ENCODE measurements around the gene PPT2.

DNA sequence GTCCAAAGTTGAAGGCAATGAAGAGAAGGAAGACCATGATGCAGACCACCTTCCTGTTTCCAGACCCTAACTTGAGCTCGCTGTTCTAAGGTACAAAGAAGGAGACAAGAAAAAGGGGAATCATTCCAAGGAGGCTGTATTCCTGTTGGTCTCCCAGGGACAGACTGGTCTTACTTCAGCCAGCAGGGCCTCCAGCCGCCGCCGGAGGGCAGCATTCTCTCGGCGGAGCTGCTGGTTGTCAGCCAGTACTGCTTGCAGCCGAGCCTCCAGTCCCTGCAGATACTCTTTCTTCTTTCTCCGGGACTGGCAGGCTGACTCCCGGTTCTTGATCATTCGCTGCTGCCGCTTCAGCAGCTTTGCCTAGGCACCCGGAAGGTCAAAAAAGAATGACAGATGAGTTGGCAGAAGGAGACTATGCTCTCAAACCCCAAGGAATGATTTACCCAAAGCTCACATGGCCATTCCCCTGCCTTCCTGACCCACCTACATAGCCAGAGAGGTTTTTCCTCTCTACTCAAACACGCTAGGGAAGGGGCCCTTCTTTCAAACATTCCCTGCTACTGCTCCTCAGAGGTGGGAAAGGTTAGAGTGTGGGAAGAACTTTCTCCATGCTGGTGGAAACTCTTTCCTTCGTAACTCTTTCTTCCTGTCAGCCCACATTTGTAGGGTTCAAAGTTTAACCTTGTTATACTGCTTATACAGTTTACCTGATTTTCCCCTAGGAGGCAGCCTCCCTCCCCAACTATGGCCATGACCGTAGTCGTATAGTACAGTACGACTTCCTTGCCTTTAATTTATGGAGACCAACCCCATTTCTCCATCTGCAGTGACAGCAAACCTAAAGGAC, 34.9 kb upstream of the PPT2 start:
- TF ChIP-seq, protein P1, sequence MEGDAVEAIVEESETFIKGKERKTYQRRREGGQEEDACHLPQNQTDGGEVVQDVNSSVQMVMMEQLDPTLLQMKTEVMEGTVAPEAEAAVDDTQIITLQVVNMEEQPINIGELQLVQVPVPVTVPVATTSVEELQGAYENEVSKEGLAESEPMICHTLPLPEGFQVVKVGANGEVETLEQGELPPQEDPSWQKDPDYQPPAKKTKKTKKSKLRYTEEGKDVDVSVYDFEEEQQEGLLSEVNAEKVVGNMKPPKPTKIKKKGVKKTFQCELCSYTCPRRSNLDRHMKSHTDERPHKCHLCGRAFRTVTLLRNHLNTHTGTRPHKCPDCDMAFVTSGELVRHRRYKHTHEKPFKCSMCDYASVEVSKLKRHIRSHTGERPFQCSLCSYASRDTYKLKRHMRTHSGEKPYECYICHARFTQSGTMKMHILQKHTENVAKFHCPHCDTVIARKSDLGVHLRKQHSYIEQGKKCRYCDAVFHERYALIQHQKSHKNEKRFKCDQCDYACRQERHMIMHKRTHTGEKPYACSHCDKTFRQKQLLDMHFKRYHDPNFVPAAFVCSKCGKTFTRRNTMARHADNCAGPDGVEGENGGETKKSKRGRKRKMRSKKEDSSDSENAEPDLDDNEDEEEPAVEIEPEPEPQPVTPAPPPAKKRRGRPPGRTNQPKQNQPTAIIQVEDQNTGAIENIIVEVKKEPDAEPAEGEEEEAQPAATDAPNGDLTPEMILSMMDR (IDR thresholded peaks at IDR 0.05): peak; percentile 81 to 93 (median 90)
- no peak for TF ChIP-seq POLR2A (IDR thresholded peaks at IDR 0.05)

All from uterus (tissue), 2 donors.